ENCODE measurements around the gene SLC25A4.

- no peak for TF ChIP-seq CTCF (IDR thresholded peaks at IDR 0.05)
- TF ChIP-seq POLR2A (IDR thresholded peaks at IDR 0.05): no peak
Measured at GRCh38 chr4:185142564-185142911, 528 bp upstream of the SLC25A4 start.

All from right lobe of liver (tissue), 4 donors.